Right atrium auricular region (tissue), 2 donors: ENCODE results near the gene DEPDC1B. TPM values are rescaled to one million over a fixed set of nuclear protein-coding genes. Genes with fewer than 3 reads are reported as not detected.
"Not testable (repeated sequence)": the region's sequence is repeated elsewhere in the genome, so short reads cannot be mapped to it uniquely, and the experiment has no call there.

Source experiments
- DNase-seq: peaks from one replicate; pipeline ENCODE4 v3.0.0-alpha.2; 2019; ENCODE audit warnings: low spot score
- H3K27ac ChIP-seq, 2 donors: fragments of 200-600 bp; sonication (generic); 1 replicate in 1 of 2; 2 replicates in 1 of 2; pipeline ENCODE4 v1.5.1; 2016 to 2019
- H3K27me3 ChIP-seq, 2 donors: fragments of 200-600 bp; sonication (generic); one replicate each; pipeline versions ENCODE4 v1.5.1 to v1.6.0; 2017 to 2019
- H3K36me3 ChIP-seq: fragments of 200-600 bp; sonication (generic); one replicate; pipeline ENCODE4 v1.5.1; 2016
- H3K4me1 ChIP-seq, 2 donors: fragments of 200-600 bp; sonication (generic); one replicate each; pipeline versions ENCODE4 v1.5.1 to v1.6.0; 2017 to 2019
- H3K4me3 ChIP-seq, 2 donors: fragments of 200-600 bp; sonication (generic); 1 replicate in 1 of 2; 2 replicates in 1 of 2; pipeline ENCODE4 v1.5.1; 2017 to 2019; ENCODE audit warnings: mild to moderate bottlenecking in 1 of 2, moderate library complexity in 1 of 2
- H3K9me3 ChIP-seq, 2 donors: fragments of 200-600 bp; sonication (generic); one replicate each; pipeline ENCODE4 v1.5.1; 2019
- CTCF ChIP-seq, 2 donors: fragments of 200-600 bp; sonication (generic); IDR thresholded peaks; one replicate each; pipeline ENCODE4 v1.5.1; 2019; ENCODE audit warnings: antibody characterized with exemption in 2 of 2
- total RNA-seq, 2 donors: library from RNA; depleted of rRNA; stranded (reverse); fragments of >200 nt; gene quantifications; one replicate each; pipeline ENCODE4 v1.1.0, GENCODE V29; 2016

Gene DEPDC1B
- total RNA-seq, 2 donors from 2014 or later = 0.16 TPM; not detected in 1

GRCh38 chr5:60738461-60738860 lies 38.5 kb upstream of the DEPDC1B start:
- no peak overlapping the region for H3K4me3 ChIP-seq
- no peaks in the 10 kb centered on the region for H3K4me1 ChIP-seq
- no peak for TF ChIP-seq CTCF (IDR thresholded peaks at IDR 0.05)
- H3K9me3 ChIP-seq = peaks cover 0 to 18% of the 10 kb centered on the region in 2 donors
- DNase-seq = no peak
- H3K27ac ChIP-seq = no peak overlapping the region
- no peaks in the 10 kb centered on the region for H3K27me3 ChIP-seq
- no peaks in the 10 kb centered on the region for H3K36me3 ChIP-seq

DNA sequence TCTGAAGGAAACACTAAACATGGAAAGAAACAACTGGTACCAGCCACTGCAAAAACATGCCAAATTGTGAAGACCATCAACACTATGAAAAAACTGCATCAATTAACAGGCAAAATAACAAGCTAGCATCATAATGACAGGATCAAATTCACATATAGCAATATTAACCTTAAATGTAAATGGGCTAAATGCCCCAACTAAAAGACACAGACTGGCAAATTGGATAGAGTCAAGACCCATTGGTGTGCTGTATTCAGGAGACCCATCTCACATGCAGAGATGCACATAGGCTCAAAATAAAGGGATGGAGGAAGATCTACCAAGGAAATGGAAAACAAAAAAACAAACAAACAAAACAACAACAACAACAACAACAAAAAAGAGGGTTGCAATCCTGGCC lies 30.9 kb upstream of the DEPDC1B start:
- not testable (repeated sequence) for H3K36me3 ChIP-seq, H3K4me1 ChIP-seq, H3K9me3 ChIP-seq, H3K4me3 ChIP-seq, DNase-seq, H3K27me3 ChIP-seq, H3K27ac ChIP-seq

GRCh38 chr5:60727033-60727679 lies 27.2 kb upstream of the DEPDC1B start:
- H3K27me3 ChIP-seq = no peaks in the 10 kb centered on the region
- no peaks in the 10 kb centered on the region for H3K4me1 ChIP-seq

DNA sequence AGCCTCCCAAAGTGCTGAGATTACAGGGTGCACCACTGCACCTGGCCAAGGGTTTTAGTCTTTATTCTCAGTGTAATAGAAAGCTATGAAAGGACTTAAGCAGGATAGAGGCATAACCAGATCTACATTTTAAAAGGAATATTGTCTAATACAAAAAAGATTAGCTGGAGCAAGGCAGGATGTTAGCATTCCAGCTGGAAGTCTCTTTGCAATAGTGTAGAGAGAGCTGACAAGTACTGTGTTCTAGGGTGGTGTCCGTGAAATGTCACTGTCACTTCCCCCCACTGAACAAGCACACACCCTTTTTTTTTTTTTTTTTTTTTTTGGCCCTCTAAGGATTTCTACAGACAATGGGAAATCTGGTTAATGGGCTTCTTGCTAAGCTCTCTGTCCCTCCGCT lies 24.2 kb upstream of the DEPDC1B start:
- H3K27me3 ChIP-seq = no peaks in the 10 kb centered on the region
- no peak overlapping the region for H3K27ac ChIP-seq
- H3K36me3 ChIP-seq = no peaks in the 10 kb centered on the region
- TF ChIP-seq CTCF (IDR thresholded peaks at IDR 0.05) = no peak
- no peak for DNase-seq
- H3K4me1 ChIP-seq = no peaks in the 10 kb centered on the region
- H3K9me3 ChIP-seq = no peaks in the 10 kb centered on the region
- no peak overlapping the region for H3K4me3 ChIP-seq

More at GRCh38 chr5:60727033-60727679, 27.2 kb upstream of the DEPDC1B start:
- no peak for DNase-seq
- no peak for TF ChIP-seq CTCF (IDR thresholded peaks at IDR 0.05)
- H3K27ac ChIP-seq = no peak overlapping the region
- H3K9me3 ChIP-seq = no peaks in the 10 kb centered on the region
- H3K36me3 ChIP-seq = no peaks in the 10 kb centered on the region
- no peak overlapping the region for H3K4me3 ChIP-seq

- Histone ChIP-seq H3K36me3 (no peaks in the 10 kb centered on the region), H3K27ac (no peak overlapping the region), H3K4me1 (no peaks in the 10 kb centered on the region), H3K27me3 (no peaks in the 10 kb centered on the region), H3K4me3 (no peak overlapping the region), H3K9me3 (no peaks in the 10 kb centered on the region)
- no peak for TF ChIP-seq CTCF (IDR thresholded peaks at IDR 0.05)
- no peak for DNase-seq
Observed at GRCh38 chr5:60722416-60722815, 22.4 kb upstream of the DEPDC1B start.

- no peaks in the 10 kb centered on the region for H3K27me3 ChIP-seq
- DNase-seq = no peak
- no peaks in the 10 kb centered on the region for H3K4me1 ChIP-seq
- no peak overlapping the region for H3K4me3 ChIP-seq
- no peaks in the 10 kb centered on the region for H3K36me3 ChIP-seq
- H3K9me3 ChIP-seq = no peaks in the 10 kb centered on the region
- TF ChIP-seq CTCF (IDR thresholded peaks at IDR 0.05) = no peak
- H3K27ac ChIP-seq = no peak overlapping the region
Observed at GRCh38 chr5:60719329-60719728, 19.4 kb upstream of the DEPDC1B start.
